ENCODE data around the gene IFNA8. TPM values are rescaled to one million over a fixed set of nuclear protein-coding genes. Genes with fewer than 3 reads are reported as not detected.
A peak's percentile ranks its signal among the peaks of the same experiment; 100 is the strongest.

IFNA8 gene
- total and polyA plus RNA-seq, 2 experiments from 2014 or later: not detected

DNA sequence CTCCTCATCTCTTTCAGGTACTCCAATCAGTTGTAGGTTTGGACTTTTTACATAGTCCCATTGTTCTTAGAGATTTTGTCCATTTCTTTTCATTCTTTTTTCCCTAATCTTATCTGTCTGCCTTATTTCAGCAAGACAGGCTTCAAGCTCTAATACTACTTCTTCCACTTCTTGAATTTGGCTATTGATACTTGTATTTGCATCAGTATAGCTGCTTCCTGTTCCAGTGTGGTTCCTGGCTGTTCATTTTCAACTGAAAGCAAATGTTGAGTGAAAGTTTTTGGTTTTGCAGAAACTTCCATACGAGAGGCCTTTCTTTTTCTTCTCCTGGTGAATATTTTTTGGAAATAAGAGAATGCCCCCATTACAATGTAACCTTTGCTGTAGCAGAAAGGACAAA, 19.3 kb downstream of the IFNA8 start (continued):
- TF ChIP-seq, protein P1, sequence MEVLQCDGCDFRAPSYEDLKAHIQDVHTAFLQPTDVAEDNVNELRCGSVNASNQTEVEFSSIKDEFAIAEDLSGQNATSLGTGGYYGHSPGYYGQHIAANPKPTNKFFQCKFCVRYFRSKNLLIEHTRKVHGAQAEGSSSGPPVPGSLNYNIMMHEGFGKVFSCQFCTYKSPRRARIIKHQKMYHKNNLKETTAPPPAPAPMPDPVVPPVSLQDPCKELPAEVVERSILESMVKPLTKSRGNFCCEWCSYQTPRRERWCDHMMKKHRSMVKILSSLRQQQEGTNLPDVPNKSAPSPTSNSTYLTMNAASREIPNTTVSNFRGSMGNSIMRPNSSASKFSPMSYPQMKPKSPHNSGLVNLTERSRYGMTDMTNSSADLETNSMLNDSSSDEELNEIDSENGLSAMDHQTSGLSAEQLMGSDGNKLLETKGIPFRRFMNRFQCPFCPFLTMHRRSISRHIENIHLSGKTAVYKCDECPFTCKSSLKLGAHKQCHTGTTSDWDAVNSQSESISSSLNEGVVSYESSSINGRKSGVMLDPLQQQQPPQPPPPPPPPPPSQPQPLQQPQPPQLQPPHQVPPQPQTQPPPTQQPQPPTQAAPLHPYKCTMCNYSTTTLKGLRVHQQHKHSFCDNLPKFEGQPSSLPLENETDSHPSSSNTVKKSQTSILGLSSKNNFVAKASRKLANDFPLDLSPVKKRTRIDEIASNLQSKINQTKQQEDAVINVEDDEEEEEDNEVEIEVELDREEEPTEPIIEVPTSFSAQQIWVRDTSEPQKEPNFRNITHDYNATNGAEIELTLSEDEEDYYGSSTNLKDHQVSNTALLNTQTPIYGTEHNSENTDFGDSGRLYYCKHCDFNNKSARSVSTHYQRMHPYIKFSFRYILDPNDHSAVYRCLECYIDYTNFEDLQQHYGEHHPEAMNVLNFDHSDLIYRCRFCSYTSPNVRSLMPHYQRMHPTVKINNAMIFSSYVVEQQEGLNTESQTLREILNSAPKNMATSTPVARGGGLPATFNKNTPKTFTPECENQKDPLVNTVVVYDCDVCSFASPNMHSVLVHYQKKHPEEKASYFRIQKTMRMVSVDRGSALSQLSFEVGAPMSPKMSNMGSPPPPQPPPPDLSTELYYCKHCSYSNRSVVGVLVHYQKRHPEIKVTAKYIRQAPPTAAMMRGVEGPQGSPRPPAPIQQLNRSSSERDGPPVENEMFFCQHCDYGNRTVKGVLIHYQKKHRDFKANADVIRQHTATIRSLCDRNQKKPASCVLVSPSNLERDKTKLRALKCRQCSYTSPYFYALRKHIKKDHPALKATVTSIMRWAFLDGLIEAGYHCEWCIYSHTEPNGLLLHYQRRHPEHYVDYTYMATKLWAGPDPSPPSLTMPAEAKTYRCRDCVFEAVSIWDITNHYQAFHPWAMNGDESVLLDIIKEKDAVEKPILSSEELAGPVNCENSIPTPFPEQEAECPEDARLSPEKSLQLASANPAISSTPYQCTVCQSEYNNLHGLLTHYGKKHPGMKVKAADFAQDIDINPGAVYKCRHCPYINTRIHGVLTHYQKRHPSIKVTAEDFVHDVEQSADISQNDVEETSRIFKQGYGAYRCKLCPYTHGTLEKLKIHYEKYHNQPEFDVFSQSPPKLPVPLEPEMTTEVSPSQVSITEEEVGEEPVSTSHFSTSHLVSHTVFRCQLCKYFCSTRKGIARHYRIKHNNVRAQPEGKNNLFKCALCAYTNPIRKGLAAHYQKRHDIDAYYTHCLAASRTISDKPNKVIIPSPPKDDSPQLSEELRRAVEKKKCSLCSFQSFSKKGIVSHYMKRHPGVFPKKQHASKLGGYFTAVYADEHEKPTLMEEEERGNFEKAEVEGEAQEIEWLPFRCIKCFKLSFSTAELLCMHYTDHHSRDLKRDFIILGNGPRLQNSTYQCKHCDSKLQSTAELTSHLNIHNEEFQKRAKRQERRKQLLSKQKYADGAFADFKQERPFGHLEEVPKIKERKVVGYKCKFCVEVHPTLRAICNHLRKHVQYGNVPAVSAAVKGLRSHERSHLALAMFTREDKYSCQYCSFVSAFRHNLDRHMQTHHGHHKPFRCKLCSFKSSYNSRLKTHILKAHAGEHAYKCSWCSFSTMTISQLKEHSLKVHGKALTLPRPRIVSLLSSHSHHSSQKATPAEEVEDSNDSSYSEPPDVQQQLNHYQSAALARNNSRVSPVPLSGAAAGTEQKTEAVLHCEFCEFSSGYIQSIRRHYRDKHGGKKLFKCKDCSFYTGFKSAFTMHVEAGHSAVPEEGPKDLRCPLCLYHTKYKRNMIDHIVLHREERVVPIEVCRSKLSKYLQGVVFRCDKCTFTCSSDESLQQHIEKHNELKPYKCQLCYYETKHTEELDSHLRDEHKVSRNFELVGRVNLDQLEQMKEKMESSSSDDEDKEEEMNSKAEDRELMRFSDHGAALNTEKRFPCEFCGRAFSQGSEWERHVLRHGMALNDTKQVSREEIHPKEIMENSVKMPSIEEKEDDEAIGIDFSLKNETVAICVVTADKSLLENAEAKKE (CRISPR knock-in tag; IDR thresholded peaks at IDR 0.05): no peak
- TF ChIP-seq ZNF331 (CRISPR knock-in tag; IDR thresholded peaks at IDR 0.05; ENCODE audit: low read depth) (no peak), CREB1 (CRISPR knock-in tag; IDR thresholded peaks at IDR 0.05; ENCODE audit: low read depth) (no peak), EZH2 (IDR thresholded peaks at IDR 0.05; ENCODE audit: low read depth, unreplicated experiment) (no peak)

DNA sequence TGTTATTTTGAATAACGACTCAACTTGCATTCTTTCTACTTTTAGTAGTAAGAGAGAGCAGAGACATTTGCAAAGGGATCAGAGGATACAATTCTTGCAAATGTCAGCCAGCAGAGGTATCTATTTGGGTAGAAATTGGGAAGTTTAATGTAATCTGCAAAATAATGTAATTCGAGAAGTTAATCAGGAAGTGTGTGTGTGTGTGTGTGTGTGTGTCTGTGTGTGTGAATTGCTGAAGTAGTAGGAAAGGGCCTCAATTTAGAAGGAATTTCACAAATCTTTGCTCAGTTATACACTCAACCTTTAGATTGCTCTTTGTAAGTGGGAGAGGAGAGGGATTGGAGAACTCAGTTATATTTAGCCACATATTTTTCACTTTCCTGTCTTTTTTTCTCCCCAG, 20.3 kb downstream of the IFNA8 start:
- Mint-ChIP-seq H3K27ac (peak overlapping the region; percentile 7; the same call in 1 of the 2 replicates), H3K9me3 (no peaks in the 10 kb centered on the region), H3K27me3 (ENCODE audit: insufficient read depth, low read depth, poor library complexity) (peaks cover 2% of the 10 kb centered on the region), H3K4me1 (peaks cover 32% of the 10 kb centered on the region), H3K36me3 (ENCODE audit: low read depth) (no peaks in the 10 kb centered on the region), H3K4me3 (no peak overlapping the region)
- Histone ChIP-seq H3K79me2 (replicated peaks; ENCODE audit: insufficient read depth) (no peaks in the 10 kb centered on the region), H3K4me3 (no peak overlapping the region), H2AFZ (no peak overlapping the region), H3F3A (replicated peaks; ENCODE audit: low read depth) (no peaks in the 10 kb centered on the region), H3K36me3 (ENCODE audit: insufficient read depth) (no peaks in the 10 kb centered on the region), H4K20me1 (replicated peaks; ENCODE audit: insufficient read depth) (no peaks in the 10 kb centered on the region), H3K4me2 (peak overlapping the region; percentile 50; the same call in 1 of the 2 replicates), H3K9me2 (ENCODE audit: insufficient read depth) (no peaks in the 10 kb centered on the region), H3K27me3 (ENCODE audit: insufficient read depth) (no peaks in the 10 kb centered on the region), H3K4me1 (ENCODE audit: insufficient read depth) (peaks cover 25% of the 10 kb centered on the region), H3K27ac (ENCODE audit: low read depth) (no peak overlapping the region)
- DNase-seq (ENCODE audit: low spot score) (peak; percentile 10), ATAC-seq (no peak)
- TF ChIP-seq, protein P2, sequence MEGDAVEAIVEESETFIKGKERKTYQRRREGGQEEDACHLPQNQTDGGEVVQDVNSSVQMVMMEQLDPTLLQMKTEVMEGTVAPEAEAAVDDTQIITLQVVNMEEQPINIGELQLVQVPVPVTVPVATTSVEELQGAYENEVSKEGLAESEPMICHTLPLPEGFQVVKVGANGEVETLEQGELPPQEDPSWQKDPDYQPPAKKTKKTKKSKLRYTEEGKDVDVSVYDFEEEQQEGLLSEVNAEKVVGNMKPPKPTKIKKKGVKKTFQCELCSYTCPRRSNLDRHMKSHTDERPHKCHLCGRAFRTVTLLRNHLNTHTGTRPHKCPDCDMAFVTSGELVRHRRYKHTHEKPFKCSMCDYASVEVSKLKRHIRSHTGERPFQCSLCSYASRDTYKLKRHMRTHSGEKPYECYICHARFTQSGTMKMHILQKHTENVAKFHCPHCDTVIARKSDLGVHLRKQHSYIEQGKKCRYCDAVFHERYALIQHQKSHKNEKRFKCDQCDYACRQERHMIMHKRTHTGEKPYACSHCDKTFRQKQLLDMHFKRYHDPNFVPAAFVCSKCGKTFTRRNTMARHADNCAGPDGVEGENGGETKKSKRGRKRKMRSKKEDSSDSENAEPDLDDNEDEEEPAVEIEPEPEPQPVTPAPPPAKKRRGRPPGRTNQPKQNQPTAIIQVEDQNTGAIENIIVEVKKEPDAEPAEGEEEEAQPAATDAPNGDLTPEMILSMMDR (conservative IDR thresholded peaks at IDR 0.05; ENCODE audit: low read depth in 2 of 2): no peak
- TF ChIP-seq JUNB (IDR thresholded peaks at IDR 0.05; ENCODE audit: unreplicated experiment) (no peak), EZH2 (IDR thresholded peaks at IDR 0.05; ENCODE audit: low read depth, unreplicated experiment) (no peak), STAT1 (IDR thresholded peaks at IDR 0.05; ENCODE audit: unreplicated experiment) (no peak), POLR2AphosphoS5 (IDR thresholded peaks at IDR 0.05; ENCODE audit: low read depth) (no peak), NANOG (IDR thresholded peaks at IDR 0.05; ENCODE audit: borderline replicate concordance) (no peak), CREB1 (CRISPR knock-in tag; IDR thresholded peaks at IDR 0.05; ENCODE audit: low read depth) (no peak), ZNF114 (CRISPR knock-in tag; IDR thresholded peaks at IDR 0.05) (no peak)

Measured in GM23338 (cell line).